AG09309 (cell line): ENCODE results near the gene CIAO2B.

Experiments used
- DNase-seq: peaks from one replicate; pipeline ENCODE4 v3.0.0-alpha.2; 2010; ENCODE audit warnings: low read depth
- H3K4me3 ChIP-seq: 2 replicates; pipeline ENCODE4 v1.5.1; 2011; ENCODE audit warnings: mild to moderate bottlenecking, low read depth, low read length, moderate library complexity; ENCODE audit not compliant: control insufficient read depth
- TF ChIP-seq, protein P1 (sequence below): IDR thresholded peaks from 2 replicates; pipeline ENCODE4 v1.5.1; 2011; ENCODE audit warnings: mild to moderate bottlenecking, low read depth, low read length, inconsistent platforms; ENCODE audit not compliant: insufficient read depth, control insufficient read depth; ENCODE audit errors: missing control alignments

The CIAO2B gene

DNA sequence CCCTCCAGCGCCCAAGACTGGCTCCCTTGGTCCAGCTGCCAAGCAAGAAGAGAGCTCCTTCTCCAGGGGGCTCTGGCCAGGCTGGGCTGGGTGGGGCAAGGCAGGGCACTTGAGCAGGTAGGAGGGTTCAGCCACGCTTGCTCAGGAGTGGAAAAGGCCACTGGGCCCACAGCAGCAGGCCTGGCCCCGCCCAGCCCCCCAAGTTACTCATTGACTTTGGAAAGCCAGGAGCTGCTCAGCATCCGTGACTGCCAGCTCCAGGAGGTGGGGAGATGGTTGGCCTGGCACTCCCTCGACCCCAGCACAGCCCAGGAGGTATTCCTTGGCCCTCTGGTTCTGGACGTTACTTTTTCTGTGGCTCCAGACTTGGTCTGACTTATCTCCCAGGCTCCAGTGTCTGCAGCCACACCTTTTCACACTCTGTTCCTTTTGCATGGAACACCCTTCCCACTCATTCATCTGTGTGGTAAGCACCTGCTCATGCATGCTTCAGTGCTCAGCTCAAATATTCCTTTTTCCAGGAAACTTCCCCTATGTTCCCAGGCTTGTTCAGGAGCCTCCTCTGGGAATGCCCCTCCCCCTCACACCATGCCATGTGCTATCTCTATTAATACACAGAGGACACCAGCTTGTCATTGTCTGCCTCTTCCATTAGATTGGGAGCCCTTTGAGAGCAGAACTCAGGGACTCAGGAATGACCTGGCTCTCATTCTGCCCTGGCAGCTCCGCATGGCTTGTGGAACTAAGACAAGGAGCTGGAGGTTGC is 15.2 kb downstream of the CIAO2B start, which contains the start of gene CDH16:
CDH16 (minus strand) TSS at position 83 of the 766 bp plus-strand sequence. CDS start 820 bp downstream, outside the sequence.
- no peak for DNase-seq
- TF ChIP-seq, protein P1, sequence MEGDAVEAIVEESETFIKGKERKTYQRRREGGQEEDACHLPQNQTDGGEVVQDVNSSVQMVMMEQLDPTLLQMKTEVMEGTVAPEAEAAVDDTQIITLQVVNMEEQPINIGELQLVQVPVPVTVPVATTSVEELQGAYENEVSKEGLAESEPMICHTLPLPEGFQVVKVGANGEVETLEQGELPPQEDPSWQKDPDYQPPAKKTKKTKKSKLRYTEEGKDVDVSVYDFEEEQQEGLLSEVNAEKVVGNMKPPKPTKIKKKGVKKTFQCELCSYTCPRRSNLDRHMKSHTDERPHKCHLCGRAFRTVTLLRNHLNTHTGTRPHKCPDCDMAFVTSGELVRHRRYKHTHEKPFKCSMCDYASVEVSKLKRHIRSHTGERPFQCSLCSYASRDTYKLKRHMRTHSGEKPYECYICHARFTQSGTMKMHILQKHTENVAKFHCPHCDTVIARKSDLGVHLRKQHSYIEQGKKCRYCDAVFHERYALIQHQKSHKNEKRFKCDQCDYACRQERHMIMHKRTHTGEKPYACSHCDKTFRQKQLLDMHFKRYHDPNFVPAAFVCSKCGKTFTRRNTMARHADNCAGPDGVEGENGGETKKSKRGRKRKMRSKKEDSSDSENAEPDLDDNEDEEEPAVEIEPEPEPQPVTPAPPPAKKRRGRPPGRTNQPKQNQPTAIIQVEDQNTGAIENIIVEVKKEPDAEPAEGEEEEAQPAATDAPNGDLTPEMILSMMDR = no peak
- H3K4me3 ChIP-seq = no peak within 1 kb of the TSS

DNA sequence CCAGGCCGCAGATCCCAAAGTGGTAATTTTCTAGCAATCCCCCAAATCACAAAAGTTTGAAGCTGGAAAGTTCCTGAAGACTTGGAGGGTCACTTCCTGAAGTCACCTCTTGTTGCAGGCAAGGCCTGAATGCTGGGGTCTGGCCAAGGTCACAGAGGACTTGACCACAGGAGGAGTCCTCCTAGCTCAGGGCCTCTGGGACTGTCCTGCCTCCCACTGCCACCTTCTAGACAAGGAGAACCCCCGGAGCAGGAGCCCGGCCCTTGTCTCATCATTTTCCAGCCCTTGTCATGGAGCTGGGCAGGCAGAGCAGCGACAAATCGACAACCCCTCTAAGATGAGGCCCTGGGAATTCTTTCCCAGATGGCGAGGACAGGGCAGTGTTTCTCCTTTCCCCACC is 15.8 kb downstream of the CIAO2B start:
- DNase-seq = no peak
- TF ChIP-seq, protein P1 = no peak
- no peak overlapping the region for H3K4me3 ChIP-seq

DNA sequence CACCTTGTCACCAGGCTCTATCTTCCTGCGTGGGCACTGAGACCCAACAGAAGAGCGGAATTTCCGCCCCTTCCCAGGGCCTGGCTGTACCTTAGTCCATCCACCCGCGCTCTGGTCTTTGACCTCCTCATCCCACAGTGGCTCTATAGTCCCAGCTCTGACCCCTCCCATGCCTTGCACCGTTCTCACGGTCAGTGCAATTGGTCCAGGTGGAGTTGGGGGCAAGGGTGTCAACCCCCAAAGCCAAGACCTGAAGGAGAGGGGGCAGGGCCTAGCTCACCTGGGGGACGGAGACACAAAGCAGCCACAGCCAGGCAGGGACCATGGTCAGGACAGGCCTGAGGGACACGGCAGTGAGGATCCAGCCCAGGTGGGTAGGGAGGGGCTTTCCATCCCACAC is 16.5 kb downstream of the CIAO2B start:
- DNase-seq = no peak
- TF ChIP-seq, protein P1 = no peak
- no peak overlapping the region for H3K4me3 ChIP-seq

DNA sequence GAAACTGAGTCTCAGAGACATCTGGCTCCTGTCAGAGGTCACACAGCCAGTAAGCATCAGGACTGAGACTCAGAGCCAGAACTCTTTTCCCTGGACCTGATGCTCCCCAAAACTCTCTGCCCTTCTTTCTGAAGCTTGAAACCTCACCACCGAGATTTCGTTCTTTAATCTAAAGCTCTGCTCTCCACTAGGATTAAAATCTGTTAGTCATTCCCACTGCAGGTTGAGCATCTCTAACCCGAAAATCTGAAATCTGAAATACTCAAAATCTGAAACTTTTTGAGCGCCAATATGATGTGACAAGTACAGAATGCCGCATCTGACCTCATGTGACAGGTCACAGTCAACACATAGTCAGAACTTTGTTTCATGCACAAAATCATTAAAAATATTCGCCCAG is 17.7 kb downstream of the CIAO2B start:
- TF ChIP-seq, protein P1 = no peak
- DNase-seq = no peak
- H3K4me3 ChIP-seq = no peak overlapping the region

DNA sequence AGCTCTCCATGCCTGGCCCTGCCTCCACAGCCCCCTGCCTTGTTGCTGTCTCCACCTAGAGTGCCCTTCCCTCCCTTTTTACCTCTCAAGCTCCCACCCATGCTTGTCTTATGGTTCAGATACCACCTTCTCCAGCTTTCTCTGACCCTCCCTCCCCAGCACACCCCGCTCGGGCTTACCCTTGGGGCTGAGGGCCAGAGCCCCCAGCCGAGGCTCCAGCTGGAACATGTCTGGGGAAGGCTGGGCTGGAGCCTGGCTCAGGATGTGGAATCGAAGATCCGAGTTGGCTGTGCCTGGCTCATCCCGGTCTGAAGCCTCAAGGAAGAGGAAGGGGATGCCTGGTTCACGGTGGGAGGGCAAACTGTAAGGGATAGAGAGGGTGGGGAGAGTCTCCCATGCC is 19.2 kb downstream of the CIAO2B start:
- H3K4me3 ChIP-seq = no peak overlapping the region
- TF ChIP-seq, protein P1 = no peak
- DNase-seq = no peak

DNA sequence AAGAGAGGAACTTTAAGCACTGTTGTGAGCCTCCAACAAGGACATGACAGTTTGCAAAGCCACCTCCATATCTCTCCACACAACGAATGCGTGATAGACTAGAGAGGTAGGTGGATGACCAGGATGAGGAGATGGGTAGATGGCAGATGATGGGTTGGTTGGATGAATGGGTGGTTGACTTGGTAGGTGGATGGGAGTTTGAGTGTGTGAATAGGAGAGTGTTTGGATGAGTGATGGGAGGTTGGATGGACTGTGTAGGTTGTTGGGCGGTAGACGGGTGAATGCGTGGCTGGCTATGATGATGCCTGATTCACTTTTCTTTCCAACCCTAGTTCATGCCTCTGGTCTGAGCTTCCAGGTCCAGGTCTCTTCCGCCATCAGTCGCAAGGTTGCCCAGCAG is 19.7 kb downstream of the CIAO2B start:
- DNase-seq = no peak
- TF ChIP-seq, protein P1 = no peak
- no peak overlapping the region for H3K4me3 ChIP-seq

DNA sequence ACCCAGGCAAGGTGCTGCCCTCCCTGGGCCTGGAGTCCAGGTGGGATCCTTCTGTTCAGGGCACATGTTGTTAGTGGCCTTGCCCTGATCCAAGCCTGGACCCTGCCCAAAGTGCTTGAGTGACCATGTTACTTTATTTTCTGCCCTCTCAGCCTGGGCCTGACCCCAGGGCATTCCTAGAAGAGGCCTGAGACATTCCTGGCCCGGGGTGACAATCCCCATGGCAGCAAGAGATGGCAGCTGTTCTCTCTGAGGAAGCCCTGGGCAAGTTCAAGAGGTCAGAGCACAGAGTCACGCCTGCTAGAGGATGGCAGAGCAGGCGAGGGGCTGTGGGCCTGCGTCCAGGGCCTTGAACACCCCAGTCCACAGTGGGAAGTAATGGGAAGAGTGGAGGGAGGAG is 20.5 kb downstream of the CIAO2B start:
- H3K4me3 ChIP-seq = no peak overlapping the region

More for the DNA sequence above, 20.5 kb downstream of the CIAO2B start:
- DNase-seq = no peak
- TF ChIP-seq, protein P1 = no peak
